ENCODE data around the gene SSBP3.

SSBP3 gene

DNA sequence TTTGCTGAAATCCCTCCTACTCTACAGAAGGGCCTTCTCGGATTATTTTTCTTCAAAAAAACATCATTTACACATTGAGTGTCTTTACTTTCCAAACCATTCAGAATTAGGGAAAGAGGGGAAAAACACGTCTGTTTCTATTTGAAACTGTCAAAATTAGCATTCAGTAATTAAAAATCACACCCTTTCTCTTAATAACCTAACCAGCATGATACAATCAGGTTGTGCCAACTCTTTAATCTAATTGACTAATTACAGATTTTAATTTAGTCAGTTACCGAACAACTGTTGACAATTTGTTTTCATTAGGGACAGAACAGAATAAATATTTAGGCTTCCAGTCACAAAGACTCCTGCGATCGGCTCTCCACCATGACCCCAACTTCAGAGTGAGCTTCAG, 18.8 kb downstream of the SSBP3 start:
- TF ChIP-seq, protein P1, sequence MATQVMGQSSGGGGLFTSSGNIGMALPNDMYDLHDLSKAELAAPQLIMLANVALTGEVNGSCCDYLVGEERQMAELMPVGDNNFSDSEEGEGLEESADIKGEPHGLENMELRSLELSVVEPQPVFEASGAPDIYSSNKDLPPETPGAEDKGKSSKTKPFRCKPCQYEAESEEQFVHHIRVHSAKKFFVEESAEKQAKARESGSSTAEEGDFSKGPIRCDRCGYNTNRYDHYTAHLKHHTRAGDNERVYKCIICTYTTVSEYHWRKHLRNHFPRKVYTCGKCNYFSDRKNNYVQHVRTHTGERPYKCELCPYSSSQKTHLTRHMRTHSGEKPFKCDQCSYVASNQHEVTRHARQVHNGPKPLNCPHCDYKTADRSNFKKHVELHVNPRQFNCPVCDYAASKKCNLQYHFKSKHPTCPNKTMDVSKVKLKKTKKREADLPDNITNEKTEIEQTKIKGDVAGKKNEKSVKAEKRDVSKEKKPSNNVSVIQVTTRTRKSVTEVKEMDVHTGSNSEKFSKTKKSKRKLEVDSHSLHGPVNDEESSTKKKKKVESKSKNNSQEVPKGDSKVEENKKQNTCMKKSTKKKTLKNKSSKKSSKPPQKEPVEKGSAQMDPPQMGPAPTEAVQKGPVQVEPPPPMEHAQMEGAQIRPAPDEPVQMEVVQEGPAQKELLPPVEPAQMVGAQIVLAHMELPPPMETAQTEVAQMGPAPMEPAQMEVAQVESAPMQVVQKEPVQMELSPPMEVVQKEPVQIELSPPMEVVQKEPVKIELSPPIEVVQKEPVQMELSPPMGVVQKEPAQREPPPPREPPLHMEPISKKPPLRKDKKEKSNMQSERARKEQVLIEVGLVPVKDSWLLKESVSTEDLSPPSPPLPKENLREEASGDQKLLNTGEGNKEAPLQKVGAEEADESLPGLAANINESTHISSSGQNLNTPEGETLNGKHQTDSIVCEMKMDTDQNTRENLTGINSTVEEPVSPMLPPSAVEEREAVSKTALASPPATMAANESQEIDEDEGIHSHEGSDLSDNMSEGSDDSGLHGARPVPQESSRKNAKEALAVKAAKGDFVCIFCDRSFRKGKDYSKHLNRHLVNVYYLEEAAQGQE (IDR thresholded peaks at IDR 0.05; ENCODE audit: insufficient replicate concordance, low read depth): no peak
- TF ChIP-seq POLR2AphosphoS5 (IDR thresholded peaks at IDR 0.05; ENCODE audit: low read depth) (no peak), SPI1 (IDR thresholded peaks at IDR 0.05; ENCODE audit: borderline replicate concordance, low read depth) (no peak), GABPA (IDR thresholded peaks at IDR 0.05; ENCODE audit: low read depth) (no peak)
- TF ChIP-seq, protein P2, sequence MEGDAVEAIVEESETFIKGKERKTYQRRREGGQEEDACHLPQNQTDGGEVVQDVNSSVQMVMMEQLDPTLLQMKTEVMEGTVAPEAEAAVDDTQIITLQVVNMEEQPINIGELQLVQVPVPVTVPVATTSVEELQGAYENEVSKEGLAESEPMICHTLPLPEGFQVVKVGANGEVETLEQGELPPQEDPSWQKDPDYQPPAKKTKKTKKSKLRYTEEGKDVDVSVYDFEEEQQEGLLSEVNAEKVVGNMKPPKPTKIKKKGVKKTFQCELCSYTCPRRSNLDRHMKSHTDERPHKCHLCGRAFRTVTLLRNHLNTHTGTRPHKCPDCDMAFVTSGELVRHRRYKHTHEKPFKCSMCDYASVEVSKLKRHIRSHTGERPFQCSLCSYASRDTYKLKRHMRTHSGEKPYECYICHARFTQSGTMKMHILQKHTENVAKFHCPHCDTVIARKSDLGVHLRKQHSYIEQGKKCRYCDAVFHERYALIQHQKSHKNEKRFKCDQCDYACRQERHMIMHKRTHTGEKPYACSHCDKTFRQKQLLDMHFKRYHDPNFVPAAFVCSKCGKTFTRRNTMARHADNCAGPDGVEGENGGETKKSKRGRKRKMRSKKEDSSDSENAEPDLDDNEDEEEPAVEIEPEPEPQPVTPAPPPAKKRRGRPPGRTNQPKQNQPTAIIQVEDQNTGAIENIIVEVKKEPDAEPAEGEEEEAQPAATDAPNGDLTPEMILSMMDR (IDR thresholded peaks at IDR 0.05; ENCODE audit: insufficient read depth, low read length): no peak
- no peaks in the 10 kb centered on the region for H3K27me3 ChIP-seq (ENCODE audit: insufficient read depth, poor library complexity, severe bottlenecking)
- DNase-seq (ENCODE audit: low read depth in 1 of 2, low spot score in 1 of 2): no peak
- H3K4me3 ChIP-seq (replicated peaks; ENCODE audit: insufficient read depth, low read length): no peak overlapping the region
- H3K27ac ChIP-seq (replicated peaks): no peak overlapping the region

DNA sequence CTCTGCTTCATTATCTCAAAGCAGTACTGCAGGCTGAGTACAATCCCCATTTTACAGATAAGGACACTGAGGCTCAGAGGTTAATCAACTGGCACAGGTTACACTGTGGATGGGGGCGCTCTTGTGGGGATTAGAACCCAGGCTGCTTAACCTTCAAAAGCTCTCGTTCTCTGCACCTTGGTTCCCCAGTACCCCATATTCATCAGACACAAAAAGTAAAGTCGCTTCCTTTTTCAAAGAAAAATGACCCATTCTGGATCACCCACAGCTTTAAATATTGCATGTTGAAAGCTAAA, 20.5 kb downstream of the SSBP3 start:
- no peak for DNase-seq (ENCODE audit: low read depth in 1 of 2, low spot score in 1 of 2)
- H3K27ac ChIP-seq (replicated peaks): no peak overlapping the region
- H3K4me3 ChIP-seq (replicated peaks; ENCODE audit: insufficient read depth, low read length): no peak overlapping the region
- H3K27me3 ChIP-seq (ENCODE audit: insufficient read depth, poor library complexity, severe bottlenecking): no peaks in the 10 kb centered on the region
- TF ChIP-seq GABPA (IDR thresholded peaks at IDR 0.05; ENCODE audit: low read depth) (no peak), SPI1 (IDR thresholded peaks at IDR 0.05; ENCODE audit: borderline replicate concordance, low read depth) (no peak), POLR2AphosphoS5 (IDR thresholded peaks at IDR 0.05; ENCODE audit: low read depth) (no peak)
- TF ChIP-seq, protein P2 (IDR thresholded peaks at IDR 0.05; ENCODE audit: insufficient read depth, low read length): no peak
- TF ChIP-seq, protein P1 (IDR thresholded peaks at IDR 0.05; ENCODE audit: insufficient replicate concordance, low read depth): no peak

DNA sequence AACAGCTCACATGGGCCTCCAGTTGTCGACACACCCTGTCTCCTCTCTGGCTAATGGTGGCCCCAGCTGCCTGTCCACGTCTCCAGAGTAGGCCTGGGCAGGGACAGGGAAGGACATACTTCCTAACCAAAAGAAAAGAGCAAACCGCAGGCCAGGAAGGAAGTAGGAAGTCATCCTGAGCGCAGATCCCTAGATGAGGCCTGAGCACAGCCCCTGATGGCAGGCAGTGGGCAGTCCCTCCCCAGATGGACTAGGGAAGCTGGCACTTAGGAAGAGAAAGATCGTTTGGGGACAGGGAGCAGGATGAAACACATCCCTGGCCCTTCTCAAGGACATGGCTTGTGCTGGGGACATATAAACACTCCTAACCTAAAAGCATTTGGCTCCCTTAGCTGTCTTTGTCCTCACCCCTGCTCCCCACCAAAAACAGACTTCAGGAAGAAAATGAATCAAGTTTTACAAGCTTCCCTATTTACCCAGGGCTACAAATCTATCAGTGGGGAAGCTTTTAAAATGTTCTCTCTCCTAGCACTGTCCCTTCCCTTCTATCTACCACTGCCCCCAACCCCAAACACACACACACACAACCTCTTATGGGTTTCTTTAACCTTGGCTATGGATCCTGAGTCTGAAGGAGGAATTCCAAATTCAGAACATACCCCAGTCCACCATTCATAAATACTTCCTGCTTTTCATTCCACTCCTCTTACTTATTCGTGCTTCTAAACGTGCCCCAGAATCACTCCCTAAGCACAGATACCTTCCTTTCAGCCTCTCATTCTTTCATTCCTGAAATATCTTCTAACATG, 21.1 kb downstream of the SSBP3 start:
- Histone ChIP-seq H3K27ac (replicated peaks) (no peak overlapping the region), H3K4me3 (replicated peaks; ENCODE audit: insufficient read depth, low read length) (no peak overlapping the region), H3K27me3 (ENCODE audit: insufficient read depth, poor library complexity, severe bottlenecking) (no peaks in the 10 kb centered on the region)
- TF ChIP-seq, protein P2 (IDR thresholded peaks at IDR 0.05; ENCODE audit: insufficient read depth, low read length): no peak
- TF ChIP-seq GABPA (IDR thresholded peaks at IDR 0.05; ENCODE audit: low read depth) (no peak), SPI1 (IDR thresholded peaks at IDR 0.05; ENCODE audit: borderline replicate concordance, low read depth) (no peak), POLR2AphosphoS5 (IDR thresholded peaks at IDR 0.05; ENCODE audit: low read depth) (no peak)
- TF ChIP-seq, protein P1 (IDR thresholded peaks at IDR 0.05; ENCODE audit: insufficient replicate concordance, low read depth): no peak
- DNase-seq (ENCODE audit: low read depth in 1 of 2, low spot score in 1 of 2): no peak

Data from HL-60 (cell line).